Measurements from ENCODE around the gene NKD1. TPM values are rescaled to one million over a fixed set of nuclear protein-coding genes. Genes with fewer than 3 reads are reported as not detected.
A peak's percentile ranks its signal among the peaks of the same experiment; 100 is the strongest.

The NKD1 gene
- total RNA-seq, 2 donors from 2014 or later: 2.3 TPM

DNA sequence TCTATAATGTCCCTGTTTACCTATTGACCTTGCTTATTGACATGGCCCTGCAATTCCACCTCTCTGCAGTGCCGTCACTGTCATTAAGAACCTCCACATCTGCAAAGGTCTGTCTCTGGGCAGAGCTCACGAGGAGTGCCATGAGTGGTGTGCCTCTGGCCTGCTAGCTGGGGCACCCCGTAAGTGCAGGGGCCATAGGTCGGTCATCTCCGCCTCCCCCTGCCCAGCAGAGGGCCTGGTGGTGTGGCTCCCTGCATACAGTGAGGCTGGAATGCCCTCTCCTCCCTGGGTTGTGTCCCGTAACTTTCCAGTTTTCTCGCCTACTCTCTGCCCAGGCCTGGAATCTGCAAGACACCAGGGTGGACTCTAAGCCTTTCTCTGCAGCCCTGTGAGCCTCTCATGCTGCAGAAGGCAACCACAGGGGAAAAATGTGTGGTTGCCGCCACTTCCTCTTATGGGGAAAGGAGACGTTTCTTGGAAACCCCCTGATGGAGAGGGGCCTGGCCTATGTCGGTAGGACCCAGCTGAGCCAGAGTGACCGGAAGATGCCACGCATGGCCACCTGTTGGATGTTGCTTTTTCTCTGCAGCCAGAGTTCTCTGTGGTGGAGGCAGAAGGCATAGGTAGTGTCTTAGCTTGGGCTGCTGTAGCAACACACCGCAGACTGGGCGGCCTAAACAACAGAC is 135.6 kb downstream of the NKD1 start:
- H3K27me3 ChIP-seq: no peaks in the 10 kb centered on the region
- TF ChIP-seq, protein P1, sequence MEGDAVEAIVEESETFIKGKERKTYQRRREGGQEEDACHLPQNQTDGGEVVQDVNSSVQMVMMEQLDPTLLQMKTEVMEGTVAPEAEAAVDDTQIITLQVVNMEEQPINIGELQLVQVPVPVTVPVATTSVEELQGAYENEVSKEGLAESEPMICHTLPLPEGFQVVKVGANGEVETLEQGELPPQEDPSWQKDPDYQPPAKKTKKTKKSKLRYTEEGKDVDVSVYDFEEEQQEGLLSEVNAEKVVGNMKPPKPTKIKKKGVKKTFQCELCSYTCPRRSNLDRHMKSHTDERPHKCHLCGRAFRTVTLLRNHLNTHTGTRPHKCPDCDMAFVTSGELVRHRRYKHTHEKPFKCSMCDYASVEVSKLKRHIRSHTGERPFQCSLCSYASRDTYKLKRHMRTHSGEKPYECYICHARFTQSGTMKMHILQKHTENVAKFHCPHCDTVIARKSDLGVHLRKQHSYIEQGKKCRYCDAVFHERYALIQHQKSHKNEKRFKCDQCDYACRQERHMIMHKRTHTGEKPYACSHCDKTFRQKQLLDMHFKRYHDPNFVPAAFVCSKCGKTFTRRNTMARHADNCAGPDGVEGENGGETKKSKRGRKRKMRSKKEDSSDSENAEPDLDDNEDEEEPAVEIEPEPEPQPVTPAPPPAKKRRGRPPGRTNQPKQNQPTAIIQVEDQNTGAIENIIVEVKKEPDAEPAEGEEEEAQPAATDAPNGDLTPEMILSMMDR (IDR thresholded peaks at IDR 0.05): no peak
- no peaks in the 10 kb centered on the region for H3K9me3 ChIP-seq
- peak overlapping the region in 1 of 2 donors; percentile 9 for H3K9ac ChIP-seq (ENCODE audit: low read depth in 2 of 2, low read length in 2 of 2)
- H3K4me1 ChIP-seq: no peaks in the 10 kb centered on the region
- no peak overlapping the region for H3K4me3 ChIP-seq
- DNase-seq: no peak
- H3K27ac ChIP-seq: peak overlapping the region; percentile 37
- no peaks in the 10 kb centered on the region for H3K36me3 ChIP-seq
- intact Hi-C loops (cut with DNase I): no loop called here

GRCh38 chr16:50684823-50685461 is 136.7 kb downstream of the NKD1 start:
- Histone ChIP-seq H3K4me1 (no peaks in the 10 kb centered on the region), H3K4me3 (no peak overlapping the region), H3K9me3 (no peaks in the 10 kb centered on the region), H3K9ac (ENCODE audit: low read depth in 2 of 2, low read length in 2 of 2) (peak overlapping the region in 1 of 2 donors; percentile 9), H3K27me3 (no peaks in the 10 kb centered on the region), H3K27ac (peak overlapping the region; percentile 37), H3K36me3 (no peaks in the 10 kb centered on the region)
- TF ChIP-seq, protein P1 (IDR thresholded peaks at IDR 0.05): no peak
- intact Hi-C loops (cut with DNase I): no loop called here
- no peak for DNase-seq

DNA sequence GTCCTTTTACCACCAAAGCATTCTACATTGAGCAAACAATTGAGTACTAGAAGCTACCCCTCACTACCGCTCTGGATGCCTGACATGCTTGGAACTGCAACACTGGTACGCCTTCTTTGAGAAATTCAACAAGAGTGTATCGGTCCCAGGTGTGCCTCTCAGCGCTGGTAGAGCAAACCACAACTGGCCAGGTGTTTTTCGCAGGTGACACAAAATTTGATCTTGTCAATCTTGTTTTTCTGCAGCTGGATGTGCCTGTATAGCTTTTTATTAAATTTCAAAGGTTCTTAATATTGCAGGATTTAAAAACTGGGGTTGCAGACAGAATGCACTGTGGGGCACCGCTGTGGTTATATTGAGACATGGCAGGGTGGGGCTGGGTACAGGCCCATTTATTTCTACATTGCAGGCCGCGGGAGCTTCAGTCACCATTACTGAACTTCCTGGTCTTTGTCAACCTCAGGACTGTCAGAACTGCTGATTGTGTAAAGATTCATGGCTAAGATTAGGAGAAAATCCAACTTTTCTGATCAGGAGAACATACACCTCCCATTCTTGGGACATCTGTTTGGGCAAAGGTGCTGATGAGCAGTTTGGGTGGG is 137.4 kb downstream of the NKD1 start:
- TF ChIP-seq, protein P1 (IDR thresholded peaks at IDR 0.05): no peak
- Histone ChIP-seq H3K9me3 (no peaks in the 10 kb centered on the region), H3K27me3 (no peaks in the 10 kb centered on the region), H3K36me3 (no peaks in the 10 kb centered on the region), H3K9ac (ENCODE audit: low read depth in 2 of 2, low read length in 2 of 2) (no peak overlapping the region), H3K4me3 (no peak overlapping the region), H3K4me1 (no peaks in the 10 kb centered on the region), H3K27ac (no peak overlapping the region)
- intact Hi-C loops (cut with DNase I): no loop called here
- no peak for DNase-seq

DNA sequence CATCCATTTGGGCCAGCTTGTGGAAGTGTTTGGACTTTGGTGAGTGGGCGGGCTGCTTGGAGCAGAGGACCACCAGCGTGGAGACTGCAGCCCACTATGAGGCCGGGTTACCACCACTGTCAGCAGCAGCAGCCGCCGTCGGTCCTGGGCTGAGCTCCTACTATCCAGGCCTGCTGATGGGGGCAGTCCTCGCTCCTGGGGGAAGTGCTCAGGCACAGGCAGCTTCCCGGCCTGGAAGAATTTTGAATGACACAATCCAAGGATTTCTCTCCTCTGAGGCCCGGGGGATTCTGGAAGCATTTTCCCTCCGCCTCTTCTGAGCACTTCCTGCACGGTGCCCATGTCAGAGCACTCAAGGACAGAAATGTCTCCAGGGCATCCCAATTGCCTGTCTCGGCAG is 139.9 kb downstream of the NKD1 start:
- no peak overlapping the region for H3K4me3 ChIP-seq
- H3K36me3 ChIP-seq: no peaks in the 10 kb centered on the region
- DNase-seq: no peak
- no peaks in the 10 kb centered on the region for H3K9me3 ChIP-seq
- no peak overlapping the region for H3K27ac ChIP-seq
- H3K9ac ChIP-seq (ENCODE audit: low read depth in 2 of 2, low read length in 2 of 2): no peak overlapping the region
- TF ChIP-seq, protein P1 (IDR thresholded peaks at IDR 0.05): no peak
- intact Hi-C loops (cut with DNase I): no loop called here
- H3K4me1 ChIP-seq: no peaks in the 10 kb centered on the region
- no peaks in the 10 kb centered on the region for H3K27me3 ChIP-seq

DNA sequence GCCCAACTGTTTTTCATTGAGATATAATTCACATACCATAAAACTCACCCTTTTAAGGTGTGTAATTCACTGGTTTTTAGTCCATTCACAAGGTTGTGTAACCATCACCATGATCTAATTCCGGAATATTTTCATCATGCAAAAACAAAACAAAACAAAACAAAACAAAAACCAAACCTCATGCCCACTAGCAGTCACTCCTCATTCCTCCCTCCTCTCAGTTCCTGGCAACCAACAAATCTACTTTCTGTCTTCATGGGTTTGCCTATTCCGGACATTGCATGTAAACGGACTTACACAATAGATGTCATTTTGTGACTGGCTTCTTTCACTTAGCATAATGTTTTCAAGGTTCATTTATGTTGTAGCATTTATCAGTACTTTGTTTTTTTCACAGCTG is 140.7 kb downstream of the NKD1 start:
- Histone ChIP-seq H3K4me3 (no peak overlapping the region), H3K4me1 (no peaks in the 10 kb centered on the region), H3K27ac (no peak overlapping the region), H3K36me3 (no peaks in the 10 kb centered on the region), H3K27me3 (no peaks in the 10 kb centered on the region), H3K9me3 (no peaks in the 10 kb centered on the region), H3K9ac (ENCODE audit: low read depth in 2 of 2, low read length in 2 of 2) (no peak overlapping the region)
- DNase-seq: no peak
- intact Hi-C loops (cut with DNase I): no loop called here
- TF ChIP-seq, protein P1 (IDR thresholded peaks at IDR 0.05): no peak

Measured in colonic mucosa (tissue), 4 donors.